AG04449 (cell line): ENCODE measurements around the gene TNS1.

Experiments
- CTCF ChIA-PET: fragments of 350-600 bp; formaldehyde crosslinking; extraction: SDS; loops from one replicate; lab custom pipeline; 2021; ENCODE audit warnings: antibody characterized with exemption; lab: Yijun Ruan, JAX
- POLR2A ChIA-PET: fragments of 400-600, 350-600 bp; formaldehyde crosslinking; extraction: SDS; loops from one replicate; lab custom pipeline; 2020; ENCODE audit warnings: antibody characterized with exemption, inconsistent platforms; lab: Yijun Ruan, JAX
- DNase-seq: peaks from one replicate; pipeline ENCODE4 v3.0.0-alpha.2; 2010; ENCODE audit warnings: low read depth, low spot score
- H3K4me3 ChIP-seq: 2 replicates; pipeline ENCODE4 v1.5.1; 2011; ENCODE audit warnings: low read depth, mild to moderate bottlenecking, control low read depth, low read length
- TF ChIP-seq, protein P1 (sequence below): IDR thresholded peaks from one replicate; pipeline ENCODE4 v1.5.1; 2011; ENCODE audit warnings: mild to moderate bottlenecking, moderate library complexity, low read length, control low read depth, inconsistent platforms; ENCODE audit not compliant: insufficient read depth; ENCODE audit errors: missing control alignments

Gene TNS1

GRCh38 chr2:218015586-218016521 lies 13.1 kb upstream of the TNS1 start:
- DNase-seq, result no peak
- CTCF ChIA-PET, result interaction anchor here (0.7 to 1.3 kb wide), 6 partner anchors 17 to 225 kb away, joined by 3 to 7 read pairs (median 4); no protein-coding TSS in a partner anchor
- TF ChIP-seq, protein P1, sequence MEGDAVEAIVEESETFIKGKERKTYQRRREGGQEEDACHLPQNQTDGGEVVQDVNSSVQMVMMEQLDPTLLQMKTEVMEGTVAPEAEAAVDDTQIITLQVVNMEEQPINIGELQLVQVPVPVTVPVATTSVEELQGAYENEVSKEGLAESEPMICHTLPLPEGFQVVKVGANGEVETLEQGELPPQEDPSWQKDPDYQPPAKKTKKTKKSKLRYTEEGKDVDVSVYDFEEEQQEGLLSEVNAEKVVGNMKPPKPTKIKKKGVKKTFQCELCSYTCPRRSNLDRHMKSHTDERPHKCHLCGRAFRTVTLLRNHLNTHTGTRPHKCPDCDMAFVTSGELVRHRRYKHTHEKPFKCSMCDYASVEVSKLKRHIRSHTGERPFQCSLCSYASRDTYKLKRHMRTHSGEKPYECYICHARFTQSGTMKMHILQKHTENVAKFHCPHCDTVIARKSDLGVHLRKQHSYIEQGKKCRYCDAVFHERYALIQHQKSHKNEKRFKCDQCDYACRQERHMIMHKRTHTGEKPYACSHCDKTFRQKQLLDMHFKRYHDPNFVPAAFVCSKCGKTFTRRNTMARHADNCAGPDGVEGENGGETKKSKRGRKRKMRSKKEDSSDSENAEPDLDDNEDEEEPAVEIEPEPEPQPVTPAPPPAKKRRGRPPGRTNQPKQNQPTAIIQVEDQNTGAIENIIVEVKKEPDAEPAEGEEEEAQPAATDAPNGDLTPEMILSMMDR, result no peak
- POLR2A ChIA-PET, result no interaction called here
- no peak overlapping the region for H3K4me3 ChIP-seq

GRCh38 chr2:218014706-218015585 lies 12.2 kb upstream of the TNS1 start:
- no peak overlapping the region for H3K4me3 ChIP-seq
- ChIA-PET POLR2A (no interaction called here), CTCF (interaction anchor here (1.1 to 1.2 kb wide), 2 partner anchors 19 to 125 kb away, joined by 4 read pairs; no protein-coding TSS in a partner anchor)
- TF ChIP-seq, protein P1, result no peak
- no peak for DNase-seq

DNA sequence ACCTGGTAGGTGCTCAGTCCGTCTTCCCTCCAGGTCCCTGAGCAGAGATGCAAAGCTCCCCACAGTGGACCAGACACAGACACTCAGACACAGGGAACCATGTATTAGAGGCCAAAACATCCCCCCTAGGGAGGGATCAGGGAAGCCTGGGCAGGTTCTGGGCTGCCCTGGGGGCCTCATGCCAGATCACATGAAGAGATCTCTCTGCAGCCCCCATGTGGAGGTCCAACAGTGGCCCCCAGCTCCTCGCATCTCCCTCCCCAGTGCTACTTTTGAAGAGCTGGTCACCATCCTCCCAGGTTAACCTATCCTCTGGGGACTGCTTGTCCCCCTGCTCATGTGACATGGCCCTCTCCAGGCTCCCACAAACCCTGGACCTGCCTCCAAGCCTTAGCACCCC lies 10.5 kb upstream of the TNS1 start:
- TF ChIP-seq, protein P1, result no peak
- DNase-seq, result no peak
- CTCF ChIA-PET, result interaction anchor here (0.9 to 1.4 kb wide), 3 partner anchors 19 to 225 kb away, joined by 3 to 4 read pairs (median 4); no protein-coding TSS in a partner anchor
- POLR2A ChIA-PET, result interaction anchor here (0.7 kb wide), 1 partner anchor 10 kb away, joined by 3 read pairs; no protein-coding TSS in a partner anchor
- no peak overlapping the region for H3K4me3 ChIP-seq

DNA sequence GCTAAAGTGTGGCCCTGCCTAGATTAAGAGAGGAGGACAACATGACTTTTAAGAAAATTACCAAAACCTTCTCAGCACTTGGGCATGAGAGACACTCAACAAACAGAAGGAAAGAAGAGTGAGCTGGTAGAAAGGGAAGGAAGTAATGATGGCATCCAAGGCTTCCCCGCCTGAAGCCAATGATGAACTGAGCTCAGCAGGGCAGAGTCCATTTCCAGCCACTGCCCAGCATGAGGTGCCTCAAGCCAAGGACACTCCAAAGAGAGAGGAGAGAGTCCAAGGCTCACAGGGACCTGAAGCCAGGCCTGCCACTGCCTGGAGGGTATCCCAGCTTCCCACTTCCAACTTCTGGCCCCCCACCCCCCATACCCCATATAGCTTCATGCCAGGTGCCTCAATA lies 9.5 kb upstream of the TNS1 start:
- TF ChIP-seq, protein P1, result no peak
- ChIA-PET POLR2A (no interaction called here), CTCF (interaction anchor here (0.5 to 2.5 kb wide), 13 partner anchors 8 to 227 kb away, joined by 3 to 10 read pairs (median 3); no protein-coding TSS in a partner anchor)
- H3K4me3 ChIP-seq, result no peak overlapping the region
- no peak for DNase-seq

GRCh38 chr2:218011653-218012040 lies 8.9 kb upstream of the TNS1 start:
- POLR2A ChIA-PET, result no interaction called here
- H3K4me3 ChIP-seq, result no peak overlapping the region

More at GRCh38 chr2:218011653-218012040, 8.9 kb upstream of the TNS1 start:
- DNase-seq, result no peak
- CTCF ChIA-PET, result interaction anchor here (0.7 to 2.5 kb wide), 17 partner anchors 9 to 226 kb away, joined by 3 to 10 read pairs (median 4); no protein-coding TSS in a partner anchor
- TF ChIP-seq, protein P1, result no peak
